Activated CD8-positive, alpha-beta memory T cell treated with anti-CD3 and anti-CD28 coated beads, Interleukin-2, amount 50 U/mL, for 24 hours (primary cell): ENCODE results near the gene NFATC2.

Experiments used
- DNase-seq: peaks from one replicate; pipeline ENCODE4 v3.0.0-alpha.2; 2020; ENCODE audit errors: extremely low read depth

NFATC2 gene

GRCh38 chr20:51542571-51543421 lies at the start of gene NFATC2:
NFATC2 (minus strand) TSS chr20:51542719; CDS start chr20:51542499, 220 bp downstream.
- no peak for DNase-seq

DNA sequence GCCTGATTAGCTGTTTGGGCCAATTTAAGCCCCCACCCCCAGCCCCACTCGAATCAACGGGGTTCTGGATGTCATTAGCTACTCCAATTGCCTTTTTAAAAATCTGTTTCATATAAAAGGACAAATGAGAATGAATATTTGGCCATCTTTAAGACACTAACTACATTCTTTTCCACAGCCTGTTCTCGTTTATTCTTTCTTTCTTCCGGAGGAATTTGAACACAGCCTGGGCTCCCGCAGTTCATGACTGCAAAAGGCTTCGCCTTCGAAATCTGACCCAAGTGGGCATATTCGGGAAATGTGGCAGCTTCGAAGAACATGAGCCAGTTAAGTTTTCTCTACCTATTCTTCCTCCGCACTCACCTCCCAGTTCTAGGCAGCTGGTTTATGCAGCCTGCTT lies 49.4 kb upstream of the NFATC2 start:
- no peak for DNase-seq

GRCh38 chr20:51588762-51589161 lies 46.2 kb upstream of the NFATC2 start:
- no peak for DNase-seq

DNA sequence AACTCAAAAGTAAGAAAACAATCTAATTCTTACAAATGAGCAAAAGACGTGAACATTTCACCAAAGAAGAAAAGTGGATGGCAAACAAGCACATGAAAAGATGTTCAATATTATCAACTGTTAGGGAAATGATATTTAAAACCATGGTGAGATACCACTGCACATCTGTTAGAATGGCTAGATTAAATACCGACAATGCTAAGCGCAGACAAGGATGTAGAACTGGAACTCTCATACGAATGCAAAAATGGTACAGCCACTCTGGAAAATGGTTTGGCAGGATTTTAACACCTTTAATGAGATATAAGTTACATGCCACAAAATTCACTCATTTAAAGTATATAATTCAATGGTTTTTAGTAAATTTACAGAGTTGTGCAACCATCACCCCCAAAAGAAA lies 44.6 kb upstream of the NFATC2 start:
- no peak for DNase-seq

GRCh38 chr20:51586005-51586440 lies 43.5 kb upstream of the NFATC2 start:
- no peak for DNase-seq

GRCh38 chr20:51585148-51585547 lies 42.6 kb upstream of the NFATC2 start:
- DNase-seq: no peak

DNA sequence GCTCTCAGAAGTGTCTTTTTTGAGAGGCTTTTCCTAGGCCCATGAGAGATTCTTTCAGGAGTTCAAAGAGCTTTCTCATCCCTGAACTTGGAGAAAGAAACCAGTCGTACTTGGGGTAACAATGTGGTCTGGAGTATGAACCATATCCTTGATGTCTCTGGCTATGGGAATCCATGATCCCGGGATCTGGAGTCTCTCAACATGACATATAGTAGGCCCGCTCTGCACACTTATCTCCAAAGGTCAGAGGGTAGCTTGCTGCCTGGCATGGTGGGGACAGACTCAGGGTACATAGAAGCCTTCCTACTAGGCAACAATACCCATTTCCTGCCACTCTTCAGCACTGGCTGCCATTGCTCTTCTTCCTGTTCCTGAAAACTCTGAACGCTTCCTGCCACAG lies 42.2 kb upstream of the NFATC2 start:
- DNase-seq: no peak

- DNase-seq: no peak
Measured at GRCh38 chr20:51584116-51584515, 41.6 kb upstream of the NFATC2 start.

DNA sequence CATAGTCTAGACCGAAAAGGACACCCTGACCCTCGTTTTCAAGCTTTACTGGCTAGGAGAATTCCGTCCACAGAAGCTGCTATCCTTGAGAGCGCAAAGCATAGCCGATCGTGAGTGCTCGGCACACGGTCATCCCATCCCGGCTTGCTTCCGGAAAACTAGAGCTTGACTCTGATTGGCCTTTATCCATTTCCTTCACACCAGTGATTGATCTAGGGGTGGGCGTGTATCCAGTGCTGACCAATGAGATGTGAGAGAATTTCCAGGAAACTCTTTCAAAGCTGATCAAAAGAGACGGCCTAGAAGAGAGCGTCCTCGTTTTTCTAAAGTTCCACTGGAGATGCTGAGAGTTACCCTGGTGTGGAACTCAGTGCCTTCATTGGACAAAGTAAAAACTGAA lies 41.0 kb upstream of the NFATC2 start:
- DNase-seq: no peak

DNA sequence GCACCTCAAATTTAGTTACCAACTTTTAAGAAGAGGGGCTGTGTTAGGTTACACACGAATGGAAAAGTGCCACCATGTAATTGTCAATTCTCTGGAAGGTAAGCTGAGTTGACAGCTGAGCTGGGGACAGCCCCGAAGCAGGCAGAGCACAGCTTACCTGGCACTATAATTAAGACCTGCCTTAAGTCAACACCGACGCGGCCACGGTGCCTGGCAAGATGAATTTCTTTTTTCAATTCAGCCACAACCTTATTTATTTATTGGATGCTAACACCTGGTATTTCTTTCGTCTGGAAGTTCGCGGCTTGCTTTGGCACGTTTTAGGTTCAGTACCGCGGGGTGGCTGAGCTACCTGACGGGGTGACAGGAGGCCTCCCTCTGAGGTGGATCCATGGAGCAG lies 40.6 kb upstream of the NFATC2 start:
- no peak for DNase-seq

- no peak for DNase-seq
Measured at GRCh38 chr20:51581571-51581970, 39.1 kb upstream of the NFATC2 start.

DNA sequence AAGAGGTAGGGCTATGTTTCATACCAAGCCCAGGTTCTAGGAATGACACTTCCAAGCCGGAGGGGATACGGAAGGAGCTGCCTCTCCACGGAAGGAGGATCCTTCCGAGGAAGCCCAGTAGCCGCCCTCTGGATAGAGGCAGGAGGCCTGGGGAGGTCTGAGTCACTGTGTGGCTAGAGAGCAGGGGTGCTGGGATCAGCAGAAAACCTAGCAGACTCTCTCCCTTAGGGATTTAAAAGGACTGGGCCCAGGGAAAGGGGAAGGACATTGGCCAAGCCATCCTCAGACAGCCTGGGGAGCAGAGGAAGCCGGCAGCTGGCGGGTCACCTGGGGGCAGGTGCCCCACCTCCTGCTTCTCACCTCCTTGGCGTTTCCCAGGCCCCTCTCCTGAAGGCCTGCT lies 36.6 kb upstream of the NFATC2 start:
- DNase-seq: no peak

GRCh38 chr20:51578145-51578459 lies 35.6 kb upstream of the NFATC2 start:
- DNase-seq: no peak

GRCh38 chr20:51577432-51578144 lies 35.1 kb upstream of the NFATC2 start:
- no peak for DNase-seq

DNA sequence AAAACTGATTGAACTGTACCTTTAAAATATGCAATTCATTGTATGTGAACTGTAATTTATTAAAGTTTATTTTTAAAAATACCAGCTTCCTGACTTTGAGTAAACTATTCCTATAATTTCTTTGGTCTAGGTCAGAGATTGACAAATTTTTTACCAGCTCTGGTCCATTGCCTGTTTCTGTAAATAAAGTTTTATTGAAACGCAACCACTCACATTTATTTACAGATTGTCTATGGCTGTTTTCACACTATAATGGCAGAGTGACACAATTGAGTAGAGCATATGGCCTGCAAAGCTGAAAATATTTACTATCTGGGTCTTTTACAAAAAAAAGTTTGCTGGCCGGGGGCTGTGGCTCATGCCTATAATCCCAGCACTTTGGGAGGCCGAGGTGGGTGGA lies 33.0 kb upstream of the NFATC2 start:
- no peak for DNase-seq

- no peak for DNase-seq
Measured at GRCh38 chr20:51574248-51575033, 31.9 kb upstream of the NFATC2 start.

GRCh38 chr20:51573576-51574243 lies 31.2 kb upstream of the NFATC2 start:
- DNase-seq: no peak

DNA sequence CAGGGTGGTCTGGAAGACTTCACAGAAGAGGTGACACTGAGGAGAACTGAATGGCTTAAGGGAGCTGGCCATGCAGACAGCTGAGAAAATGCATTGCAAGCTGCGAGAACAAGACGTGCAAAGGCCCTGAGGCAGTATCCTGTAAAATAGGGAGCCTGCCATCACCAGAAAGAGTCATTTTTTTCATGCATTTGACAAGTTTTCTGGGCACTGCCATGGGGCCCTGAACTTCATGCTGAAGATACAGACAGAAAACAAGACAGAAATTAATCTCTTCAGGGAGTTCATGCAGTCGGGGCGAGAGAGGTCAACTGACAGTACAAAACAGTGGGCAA lies 28.9 kb upstream of the NFATC2 start:
- no peak for DNase-seq

DNA sequence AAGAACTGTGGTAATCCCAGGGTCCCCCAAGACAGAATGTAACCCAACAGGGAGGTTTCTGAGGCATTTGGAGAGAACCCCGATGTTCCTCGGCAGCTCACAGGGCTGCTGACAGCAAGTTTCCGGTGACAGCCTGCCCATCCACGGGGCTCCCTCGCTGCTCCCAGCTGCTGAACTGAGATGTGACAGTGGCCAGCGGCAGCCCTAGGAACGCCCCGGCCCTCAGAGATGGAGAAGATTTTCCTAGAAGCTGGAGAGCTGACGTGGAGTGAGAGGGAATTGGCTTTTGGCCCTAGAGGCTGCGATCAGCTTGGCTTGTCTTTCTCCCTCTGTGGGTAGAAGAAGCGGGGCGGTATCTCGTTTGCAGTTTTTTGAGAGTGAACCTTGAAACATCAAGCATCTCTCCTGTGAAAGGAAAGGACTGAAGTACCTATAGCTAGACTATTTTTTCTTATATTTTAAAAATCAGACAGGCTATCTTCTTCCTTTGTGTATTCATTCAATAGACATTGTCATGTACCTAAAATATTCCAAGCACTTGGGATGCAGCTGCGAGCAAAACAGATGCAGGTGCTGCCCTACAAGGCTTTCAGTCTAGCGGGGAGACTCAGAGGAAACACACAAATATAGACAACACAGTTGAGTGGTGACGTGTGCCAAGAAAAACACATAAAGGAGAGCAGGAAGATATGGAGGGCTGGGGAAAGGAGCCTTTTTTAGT lies 28.4 kb upstream of the NFATC2 start:
- DNase-seq: no peak

GRCh38 chr20:51569815-51570738 lies 27.6 kb upstream of the NFATC2 start:
- DNase-seq: no peak
